ENCODE results near the gene LBP.

- TF ChIP-seq, protein P1, sequence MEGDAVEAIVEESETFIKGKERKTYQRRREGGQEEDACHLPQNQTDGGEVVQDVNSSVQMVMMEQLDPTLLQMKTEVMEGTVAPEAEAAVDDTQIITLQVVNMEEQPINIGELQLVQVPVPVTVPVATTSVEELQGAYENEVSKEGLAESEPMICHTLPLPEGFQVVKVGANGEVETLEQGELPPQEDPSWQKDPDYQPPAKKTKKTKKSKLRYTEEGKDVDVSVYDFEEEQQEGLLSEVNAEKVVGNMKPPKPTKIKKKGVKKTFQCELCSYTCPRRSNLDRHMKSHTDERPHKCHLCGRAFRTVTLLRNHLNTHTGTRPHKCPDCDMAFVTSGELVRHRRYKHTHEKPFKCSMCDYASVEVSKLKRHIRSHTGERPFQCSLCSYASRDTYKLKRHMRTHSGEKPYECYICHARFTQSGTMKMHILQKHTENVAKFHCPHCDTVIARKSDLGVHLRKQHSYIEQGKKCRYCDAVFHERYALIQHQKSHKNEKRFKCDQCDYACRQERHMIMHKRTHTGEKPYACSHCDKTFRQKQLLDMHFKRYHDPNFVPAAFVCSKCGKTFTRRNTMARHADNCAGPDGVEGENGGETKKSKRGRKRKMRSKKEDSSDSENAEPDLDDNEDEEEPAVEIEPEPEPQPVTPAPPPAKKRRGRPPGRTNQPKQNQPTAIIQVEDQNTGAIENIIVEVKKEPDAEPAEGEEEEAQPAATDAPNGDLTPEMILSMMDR (IDR thresholded peaks at IDR 0.05) = no peak
- TF ChIP-seq TCF7 (CRISPR knock-in tag; IDR thresholded peaks at IDR 0.05; ENCODE audit: low read depth) (no peak), SP1 (CRISPR knock-in tag; conservative IDR thresholded peaks at IDR 0.05) (no peak), ELF4 (CRISPR knock-in tag; IDR thresholded peaks at IDR 0.05; ENCODE audit: low read depth) (no peak), NR2C2 (CRISPR knock-in tag; IDR thresholded peaks at IDR 0.05) (no peak), MYBL2 (CRISPR knock-in tag; IDR thresholded peaks at IDR 0.05) (no peak), FOXJ3 (CRISPR knock-in tag; IDR thresholded peaks at IDR 0.05; ENCODE audit: borderline replicate concordance) (no peak), CREB1 (CRISPR knock-in tag; IDR thresholded peaks at IDR 0.05) (no peak), NFYB (CRISPR knock-in tag; conservative IDR thresholded peaks at IDR 0.05; ENCODE audit: low read depth) (no peak), TEAD1 (CRISPR knock-in tag; IDR thresholded peaks at IDR 0.05) (no peak), FOXK1 (CRISPR knock-in tag; IDR thresholded peaks at IDR 0.05) (no peak)
- TF ChIP-seq, protein P2, sequence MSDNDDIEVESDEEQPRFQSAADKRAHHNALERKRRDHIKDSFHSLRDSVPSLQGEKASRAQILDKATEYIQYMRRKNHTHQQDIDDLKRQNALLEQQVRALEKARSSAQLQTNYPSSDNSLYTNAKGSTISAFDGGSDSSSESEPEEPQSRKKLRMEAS (CRISPR knock-in tag; IDR thresholded peaks at IDR 0.05) = no peak
These were observed 459 bp downstream of the LBP start for GRCh38 chr20:38346741-38347140.

Data from WTC11 (cell line).